Muscle of leg (tissue), 11 donors: ENCODE results near the gene MFN1. TPM values are rescaled to one million over a fixed set of nuclear protein-coding genes. Genes with fewer than 3 reads are reported as not detected.

Experiments
- DNase-seq: peaks from one replicate; pipeline ENCODE4 v3.0.0; 2013
- H3K27ac ChIP-seq: one replicate; pipeline ENCODE4 v1.5.1; 2013; ENCODE audit warnings: mild to moderate bottlenecking, low read length, control low read depth
- H3K27me3 ChIP-seq: one replicate; pipeline ENCODE4 v1.6.1; 2013; ENCODE audit warnings: low read length; ENCODE audit not compliant: control insufficient read depth, insufficient read depth
- H3K36me3 ChIP-seq: one replicate; pipeline ENCODE4 v1.6.1; 2013; ENCODE audit warnings: low read length; ENCODE audit not compliant: control insufficient read depth, insufficient read depth
- H3K4me1 ChIP-seq: one replicate; pipeline ENCODE4 v1.6.1; 2013; ENCODE audit warnings: low read length; ENCODE audit not compliant: control insufficient read depth, insufficient read depth
- H3K4me3 ChIP-seq: one replicate; pipeline ENCODE4 v1.5.1; 2013; ENCODE audit warnings: low read length, control low read depth
- H3K9me3 ChIP-seq: replicated peaks from 2 replicates; pipeline ENCODE4 v1.6.1; 2013; ENCODE audit warnings: low read depth, low read length; ENCODE audit not compliant: control insufficient read depth
- WGBS: methylation state at CpG from one replicate; pipeline ENCODE4 v1.1.5; 2013; ENCODE audit warnings: missing lambda C conversion rate; ENCODE audit not compliant: insufficient coverage; 5-methylcytosine and 5-hydroxymethylcytosine counted together
- polyA plus RNA-seq, 8 donors: library from polyadenylated mRNA; unstranded; fragments of 120-200 nt; gene quantifications; one replicate each; pipeline versions ENCODE4 v1.2.1 to v1.2.3, GENCODE V29; 2013; ENCODE audit warnings: inconsistent platforms in 1 of 8, low replicate concordance in 1 of 8; ENCODE audit not compliant: insufficient read length in 8 of 8, insufficient read depth in 1 of 8
- total RNA-seq: library from RNA; stranded (reverse); fragments of 120-200 nt; gene quantifications from one replicate; pipeline ENCODE4 v1.2.4, GENCODE V29; 2013

Gene MFN1
- total and polyA plus RNA-seq, 9 donors = 32.4 to 51.8 (median 42.4) TPM

DNA sequence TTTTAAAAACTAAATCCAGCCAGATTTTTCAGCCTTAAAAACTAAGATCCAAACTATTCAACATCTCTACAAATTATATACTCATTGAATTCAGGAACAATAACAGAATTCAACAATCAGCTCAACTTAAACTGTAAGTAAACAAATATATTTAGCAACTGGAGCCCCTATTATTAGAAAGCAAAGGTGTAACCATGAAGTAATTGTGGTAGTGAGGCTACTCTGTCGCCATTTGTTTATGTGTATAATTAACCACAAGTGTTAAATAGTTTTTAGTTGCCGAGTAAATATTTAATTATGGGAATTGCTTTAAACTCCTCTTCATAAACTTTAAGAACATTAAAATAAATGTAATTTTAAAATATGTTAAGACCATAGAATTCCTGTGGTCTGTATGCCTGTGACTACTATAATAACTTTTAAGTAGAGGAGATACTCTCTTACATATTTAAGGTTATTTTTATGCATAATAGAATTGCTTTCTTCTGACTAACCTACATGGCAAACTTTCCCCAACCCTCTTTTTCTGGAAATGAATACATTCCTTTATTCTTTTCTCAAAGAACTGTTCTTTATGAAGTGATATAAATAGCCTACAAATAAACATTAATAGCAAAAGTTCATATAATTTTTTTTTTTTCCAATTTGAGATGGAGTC, 51.2 kb downstream of the MFN1 start:
- no peak overlapping the region for H3K27ac ChIP-seq
- H3K4me3 ChIP-seq = no peak overlapping the region
- DNase-seq = no peak
- H3K9me3 ChIP-seq = no peaks in the 10 kb centered on the region
- no CpG with 5 or more reads among the region's 2 CpGs for WGBS
- H3K36me3 ChIP-seq = peaks cover 25% of the 10 kb centered on the region
- no peaks in the 10 kb centered on the region for H3K27me3 ChIP-seq
- H3K4me1 ChIP-seq = no peaks in the 10 kb centered on the region

DNA sequence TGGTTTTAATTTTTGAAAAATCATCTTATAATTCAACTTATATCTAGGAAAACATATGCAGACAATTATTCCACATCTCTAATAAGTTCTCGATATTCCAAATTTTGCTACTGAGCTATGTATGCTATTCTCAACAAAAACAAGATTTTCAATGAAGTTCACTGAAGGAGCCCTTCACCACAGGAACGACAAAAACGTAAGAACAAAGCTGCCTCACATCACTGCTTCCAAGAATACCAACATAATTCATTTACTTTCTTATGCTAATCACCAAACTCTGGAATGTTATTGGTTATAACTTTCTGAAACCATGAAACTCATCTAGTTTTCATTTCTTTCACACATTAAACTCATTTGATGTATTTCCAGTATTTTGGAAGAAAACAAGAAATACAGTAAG, 54.1 kb downstream of the MFN1 start:
- no peak overlapping the region for H3K27ac ChIP-seq
- no peak overlapping the region for H3K4me3 ChIP-seq
- DNase-seq = no peak
- peaks cover 31% of the 10 kb centered on the region for H3K36me3 ChIP-seq
- no peaks in the 10 kb centered on the region for H3K27me3 ChIP-seq
- H3K9me3 ChIP-seq = no peaks in the 10 kb centered on the region
- WGBS = 67% methylated on average over 1 of the region's 3 CpGs
- H3K4me1 ChIP-seq = no peaks in the 10 kb centered on the region

DNA sequence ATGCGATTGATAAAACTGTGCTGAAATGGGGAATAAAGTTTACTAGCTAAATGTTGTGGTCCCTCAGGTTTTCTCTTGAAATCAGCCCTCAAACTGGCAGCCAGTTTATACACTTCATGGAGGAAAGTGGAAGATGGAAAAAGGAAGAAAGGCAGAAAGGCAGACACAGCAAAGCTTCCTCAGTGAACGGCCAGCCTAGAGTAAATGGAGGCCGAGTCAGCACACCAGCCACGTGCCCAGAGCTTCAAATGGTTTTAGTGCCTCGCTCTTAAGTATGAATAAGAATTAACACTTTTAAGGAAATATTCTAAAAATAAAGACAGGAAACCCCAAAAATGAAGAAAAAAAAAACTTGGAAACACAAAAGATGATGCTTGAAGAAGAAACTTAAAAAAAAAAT, 55.5 kb downstream of the MFN1 start:
- peaks cover 31% of the 10 kb centered on the region for H3K36me3 ChIP-seq
- H3K27ac ChIP-seq = no peak overlapping the region

DNA sequence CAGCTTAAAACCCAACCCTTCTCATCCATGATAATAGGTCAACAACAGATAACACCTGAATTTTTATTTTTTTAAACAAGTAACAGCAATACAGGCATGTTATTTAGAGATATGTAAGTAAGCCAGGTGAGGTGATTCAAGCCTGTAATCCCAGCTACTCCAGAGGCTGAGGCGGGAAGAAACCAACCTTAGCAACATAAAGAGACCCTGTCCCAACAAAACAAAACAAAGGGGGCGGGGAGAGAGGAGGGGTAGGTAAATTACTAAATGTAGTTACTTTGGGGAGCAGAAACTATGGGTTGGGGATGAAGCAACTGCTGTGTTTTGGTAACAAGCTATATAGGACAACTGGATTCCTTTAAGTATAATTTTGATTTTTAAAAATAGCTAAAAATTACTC, 56.8 kb downstream of the MFN1 start:
- DNase-seq = no peak
- no peak overlapping the region for H3K4me3 ChIP-seq
- H3K36me3 ChIP-seq = peaks cover 38% of the 10 kb centered on the region
- no peaks in the 10 kb centered on the region for H3K27me3 ChIP-seq
- no CpG with 5 or more reads among the region's 2 CpGs for WGBS
- H3K27ac ChIP-seq = no peak overlapping the region
- no peaks in the 10 kb centered on the region for H3K9me3 ChIP-seq
- H3K4me1 ChIP-seq = no peaks in the 10 kb centered on the region

More for the DNA sequence above, 55.5 kb downstream of the MFN1 start:
- Histone ChIP-seq H3K4me3 (no peak overlapping the region), H3K9me3 (no peaks in the 10 kb centered on the region), H3K4me1 (no peaks in the 10 kb centered on the region), H3K27me3 (no peaks in the 10 kb centered on the region)
- 86% methylated on average over 1 of the region's 5 CpGs for WGBS
- DNase-seq = peak; percentile 22

DNA sequence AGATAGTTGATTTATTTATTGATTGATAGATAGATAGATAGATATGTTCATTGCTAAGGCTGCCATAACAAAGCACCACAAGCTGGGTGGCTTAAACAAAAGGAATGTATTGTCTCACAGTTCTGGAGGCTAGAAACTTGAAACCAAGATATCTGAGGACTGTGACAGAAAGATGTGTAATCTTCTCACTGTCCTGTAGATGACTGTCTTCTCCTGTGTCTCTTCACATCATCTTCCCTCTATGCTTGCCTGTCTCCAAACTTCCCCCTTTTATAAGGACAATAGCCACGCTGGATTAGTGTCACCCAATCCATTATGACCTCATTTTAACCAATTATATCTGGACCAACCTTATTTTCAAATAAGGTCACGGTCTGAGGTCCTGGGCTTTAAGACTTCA, 62.8 kb downstream of the MFN1 start:
- no peaks in the 10 kb centered on the region for H3K27me3 ChIP-seq
- WGBS = 96% methylated on average over 2 of the region's 2 CpGs
- H3K4me1 ChIP-seq = no peaks in the 10 kb centered on the region
- no peak overlapping the region for H3K27ac ChIP-seq
- DNase-seq = no peak
- no peak overlapping the region for H3K4me3 ChIP-seq
- H3K36me3 ChIP-seq = peaks cover 18% of the 10 kb centered on the region
- no peaks in the 10 kb centered on the region for H3K9me3 ChIP-seq

DNA sequence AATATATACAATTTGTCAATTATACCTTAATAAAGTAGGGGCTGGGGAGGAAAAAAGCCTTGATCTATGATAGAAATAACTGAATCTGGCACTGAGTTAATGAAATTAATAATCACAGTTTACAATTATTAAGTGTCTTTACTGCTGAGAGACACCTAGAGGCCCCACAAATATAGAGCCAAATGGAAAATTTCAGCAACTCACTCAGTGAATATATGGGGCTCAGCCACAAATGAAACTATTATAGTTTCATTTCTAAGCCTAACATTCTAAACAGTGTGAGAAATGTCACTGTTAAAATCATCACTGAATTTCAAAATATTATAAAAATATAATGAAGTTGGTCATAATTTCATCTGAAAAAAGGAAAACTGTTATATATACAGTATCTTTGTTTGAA, 63.5 kb downstream of the MFN1 start:
- no peak for DNase-seq
- Histone ChIP-seq H3K36me3 (peaks cover 17% of the 10 kb centered on the region), H3K4me3 (no peak overlapping the region)

DNA sequence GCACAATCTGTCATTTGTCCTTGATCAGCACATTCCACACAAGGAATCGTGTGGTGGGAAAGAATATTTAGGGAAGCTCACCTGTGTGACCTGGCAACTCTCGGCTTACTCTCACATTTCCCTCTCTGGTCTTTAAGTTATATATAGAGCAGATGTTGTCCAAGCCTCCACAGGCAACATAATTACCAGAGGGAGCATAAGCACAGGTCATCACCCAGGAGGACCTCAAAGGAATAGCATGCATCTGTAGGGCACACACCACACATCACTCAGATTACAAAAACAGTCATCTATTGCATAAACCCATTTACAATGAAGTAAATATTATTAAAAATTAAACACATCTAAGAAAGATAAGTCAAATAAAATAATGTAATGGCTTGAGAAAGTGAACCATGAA, 67.3 kb downstream of the MFN1 start:
- DNase-seq = no peak
- H3K36me3 ChIP-seq = peaks cover 11% of the 10 kb centered on the region
- H3K27me3 ChIP-seq = no peaks in the 10 kb centered on the region
- H3K27ac ChIP-seq = no peak overlapping the region
- no CpG with 5 or more reads among the region's 2 CpGs for WGBS
- H3K4me1 ChIP-seq = no peaks in the 10 kb centered on the region
- H3K9me3 ChIP-seq = no peaks in the 10 kb centered on the region
- H3K4me3 ChIP-seq = no peak overlapping the region

More for the DNA sequence above, 63.5 kb downstream of the MFN1 start:
- H3K27ac ChIP-seq = no peak overlapping the region
- H3K4me1 ChIP-seq = no peaks in the 10 kb centered on the region
- no peaks in the 10 kb centered on the region for H3K9me3 ChIP-seq
- H3K27me3 ChIP-seq = no peaks in the 10 kb centered on the region

DNA sequence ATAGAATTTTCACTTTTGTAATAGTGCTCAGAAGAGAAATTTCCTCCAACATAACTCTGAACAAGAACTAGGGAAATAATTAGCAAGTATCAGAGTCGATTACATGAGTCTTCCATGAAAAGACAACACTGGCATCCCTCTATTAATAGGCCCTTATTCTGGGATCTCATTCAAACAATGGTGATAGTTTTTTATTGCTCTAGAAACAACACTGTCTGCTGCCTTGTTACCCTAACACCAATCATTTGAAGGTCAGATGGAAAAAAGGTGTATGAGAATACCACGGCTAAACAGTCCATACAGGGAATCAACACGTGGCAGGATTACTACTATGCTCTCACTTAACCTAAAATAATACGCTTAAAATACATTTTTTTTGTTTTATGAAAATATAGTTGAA, 67.9 kb downstream of the MFN1 start:
- Histone ChIP-seq H3K9me3 (no peaks in the 10 kb centered on the region), H3K27me3 (no peaks in the 10 kb centered on the region), H3K27ac (no peak overlapping the region), H3K4me1 (no peaks in the 10 kb centered on the region), H3K4me3 (no peak overlapping the region), H3K36me3 (peaks cover 11% of the 10 kb centered on the region)
- DNase-seq = no peak
- WGBS = no CpG with 5 or more reads among the region's 4 CpGs

DNA sequence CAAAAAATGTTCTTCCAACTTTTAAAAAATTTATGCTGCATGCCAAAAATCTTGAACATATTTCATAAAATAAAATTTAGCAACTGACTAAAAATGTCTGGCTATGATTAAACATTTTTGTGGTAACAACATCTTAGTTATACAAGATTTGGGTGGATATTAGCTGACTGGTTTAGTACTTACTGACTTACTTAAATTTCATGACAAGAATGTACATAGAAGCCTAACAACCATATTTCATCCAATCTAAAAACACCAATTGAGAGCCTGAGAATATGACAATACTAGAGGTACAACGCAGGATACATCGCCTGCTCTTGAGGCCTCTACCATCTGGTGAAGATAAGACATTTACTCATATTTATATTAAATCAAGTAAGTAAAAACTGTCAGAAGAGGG, 69.2 kb downstream of the MFN1 start:
- no peak overlapping the region for H3K4me3 ChIP-seq
- peaks cover 11% of the 10 kb centered on the region for H3K36me3 ChIP-seq
- H3K27me3 ChIP-seq = no peaks in the 10 kb centered on the region
- no CpG with 5 or more reads among the region's 2 CpGs for WGBS
- H3K4me1 ChIP-seq = no peaks in the 10 kb centered on the region
- H3K27ac ChIP-seq = no peak overlapping the region
- no peaks in the 10 kb centered on the region for H3K9me3 ChIP-seq
- peak; percentile 22 for DNase-seq

DNA sequence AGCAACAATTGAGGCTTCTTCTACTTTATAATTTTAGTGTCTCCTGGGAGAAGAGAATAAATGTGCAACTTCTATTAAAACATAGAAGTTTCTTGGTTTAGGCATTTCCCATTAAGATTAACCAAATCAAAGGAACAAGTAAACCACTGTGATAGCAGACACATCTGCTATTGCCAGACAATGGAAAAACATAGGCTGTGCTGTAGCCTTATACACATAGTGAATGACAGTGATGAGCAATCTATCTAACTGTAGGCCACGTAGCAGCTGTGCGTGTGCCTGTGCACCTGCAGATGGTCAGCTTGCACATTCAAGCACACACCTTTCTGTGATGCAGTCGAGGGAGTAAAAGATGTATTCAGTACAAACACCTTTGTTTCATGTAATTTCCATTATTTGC, 71.1 kb downstream of the MFN1 start:
- no peak for DNase-seq
- Histone ChIP-seq H3K27ac (no peak overlapping the region), H3K27me3 (no peaks in the 10 kb centered on the region), H3K9me3 (no peaks in the 10 kb centered on the region), H3K36me3 (peaks cover 13% of the 10 kb centered on the region), H3K4me1 (no peaks in the 10 kb centered on the region), H3K4me3 (no peak overlapping the region)
- WGBS = no CpG with 5 or more reads among the region's 3 CpGs

DNA sequence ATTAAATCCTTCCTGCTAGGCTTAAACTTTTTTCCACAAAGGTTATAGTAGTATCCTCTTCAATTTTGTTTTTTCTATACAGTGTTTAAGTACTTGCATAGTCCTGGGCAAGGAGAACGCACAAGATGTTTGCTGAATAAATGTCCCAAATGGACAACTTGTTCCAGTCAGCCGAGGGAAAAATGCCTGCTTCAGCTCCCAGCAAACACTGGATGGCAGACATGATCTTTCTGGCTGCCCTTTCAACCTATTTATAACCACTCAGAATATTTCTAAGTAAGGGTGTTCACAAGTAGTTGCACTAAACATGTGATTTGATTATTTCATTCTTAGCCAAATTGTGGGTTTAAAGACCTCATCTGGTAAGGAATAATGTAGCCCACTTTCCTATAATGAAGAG, 74.0 kb downstream of the MFN1 start:
- Histone ChIP-seq H3K27me3 (no peaks in the 10 kb centered on the region), H3K27ac (no peak overlapping the region), H3K9me3 (no peaks in the 10 kb centered on the region), H3K4me3 (no peak overlapping the region), H3K4me1 (no peaks in the 10 kb centered on the region), H3K36me3 (peaks cover 28% of the 10 kb centered on the region)
- WGBS = 40% methylated on average over 1 of the region's 2 CpGs
- DNase-seq = peak; percentile 66
